ENCODE measurements around the gene OR13C9. TPM values are rescaled to one million over a fixed set of nuclear protein-coding genes. Genes with fewer than 3 reads are reported as not detected.

OR13C9 gene
- total RNA-seq, 4 donors from 2014 or later = not detected

DNA sequence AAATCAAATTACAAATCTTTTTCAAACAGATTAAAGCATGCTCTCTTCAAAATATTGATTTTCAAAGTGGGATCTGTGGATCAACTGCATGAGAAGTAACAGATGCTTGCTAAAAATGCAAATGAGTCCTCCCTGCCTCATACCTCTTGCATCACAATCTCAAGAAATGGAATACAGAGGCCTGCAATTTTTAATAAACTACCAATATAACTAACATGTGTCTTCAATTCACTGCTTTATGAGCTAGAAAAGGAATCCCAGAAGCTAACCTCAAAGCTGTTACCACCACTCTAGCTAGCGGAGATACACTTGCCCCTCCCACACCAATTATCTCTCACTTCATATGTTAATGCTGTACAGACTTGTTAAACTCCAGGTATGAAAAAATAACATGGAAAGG is 28.4 kb downstream of the OR13C9 start:
- Histone ChIP-seq H3K4me3 (no peak overlapping the region), H3K9me3 (peaks cover 4% of the 10 kb centered on the region), H3K36me3 (no peaks in the 10 kb centered on the region), H3K4me1 (no peaks in the 10 kb centered on the region), H3K27ac (no peak overlapping the region), H3K27me3 (no peaks in the 10 kb centered on the region)
- no peak for TF ChIP-seq EP300 (IDR thresholded peaks at IDR 0.05)
- no peak for TF ChIP-seq POLR2AphosphoS5 (IDR thresholded peaks at IDR 0.05)
- TF ChIP-seq POLR2A (IDR thresholded peaks at IDR 0.05) = no peak
- TF ChIP-seq, protein P1, sequence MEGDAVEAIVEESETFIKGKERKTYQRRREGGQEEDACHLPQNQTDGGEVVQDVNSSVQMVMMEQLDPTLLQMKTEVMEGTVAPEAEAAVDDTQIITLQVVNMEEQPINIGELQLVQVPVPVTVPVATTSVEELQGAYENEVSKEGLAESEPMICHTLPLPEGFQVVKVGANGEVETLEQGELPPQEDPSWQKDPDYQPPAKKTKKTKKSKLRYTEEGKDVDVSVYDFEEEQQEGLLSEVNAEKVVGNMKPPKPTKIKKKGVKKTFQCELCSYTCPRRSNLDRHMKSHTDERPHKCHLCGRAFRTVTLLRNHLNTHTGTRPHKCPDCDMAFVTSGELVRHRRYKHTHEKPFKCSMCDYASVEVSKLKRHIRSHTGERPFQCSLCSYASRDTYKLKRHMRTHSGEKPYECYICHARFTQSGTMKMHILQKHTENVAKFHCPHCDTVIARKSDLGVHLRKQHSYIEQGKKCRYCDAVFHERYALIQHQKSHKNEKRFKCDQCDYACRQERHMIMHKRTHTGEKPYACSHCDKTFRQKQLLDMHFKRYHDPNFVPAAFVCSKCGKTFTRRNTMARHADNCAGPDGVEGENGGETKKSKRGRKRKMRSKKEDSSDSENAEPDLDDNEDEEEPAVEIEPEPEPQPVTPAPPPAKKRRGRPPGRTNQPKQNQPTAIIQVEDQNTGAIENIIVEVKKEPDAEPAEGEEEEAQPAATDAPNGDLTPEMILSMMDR (IDR thresholded peaks at IDR 0.05) = no peak
- 0% methylated on average over 1 of the region's 1 CpG for WGBS
- no peak for DNase-seq (ENCODE audit: low spot score in 2 of 2)

DNA sequence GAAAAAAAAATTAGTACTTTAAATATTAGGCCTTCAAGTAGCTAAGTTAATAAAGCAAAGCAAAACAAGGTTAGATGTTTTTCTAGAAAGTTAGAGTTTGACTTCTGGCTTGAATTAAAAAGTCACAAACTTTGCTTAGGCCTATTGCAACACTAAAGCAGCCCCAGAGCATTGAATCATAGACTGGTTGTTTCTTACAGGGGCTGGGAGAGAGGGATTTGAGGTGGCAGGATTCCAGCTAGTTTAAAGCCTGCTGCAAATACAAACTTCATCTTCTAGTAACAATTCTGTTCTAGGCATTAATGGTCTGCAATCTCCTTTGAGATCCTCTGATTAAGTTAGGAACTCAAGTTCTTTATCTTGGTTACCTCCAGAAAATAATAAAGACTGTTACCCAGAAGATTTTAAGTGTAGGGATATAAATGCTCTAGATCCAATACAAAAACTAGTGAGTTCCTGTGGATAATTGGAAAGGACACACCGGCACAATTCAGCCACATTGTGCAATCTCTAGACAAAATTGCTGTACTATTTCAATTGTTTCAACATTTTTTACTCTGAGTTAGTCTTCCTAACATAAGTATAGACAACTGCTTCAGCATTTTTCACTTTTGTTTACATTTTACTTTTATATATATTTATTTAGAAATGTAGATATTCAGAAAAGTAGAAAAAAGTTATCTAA is 31.4 kb downstream of the OR13C9 start:
- no peak overlapping the region for H3K27ac ChIP-seq
- no peaks in the 10 kb centered on the region for H3K27me3 ChIP-seq
- DNase-seq (ENCODE audit: low spot score in 2 of 2) = no peak
- no peaks in the 10 kb centered on the region for H3K36me3 ChIP-seq
- H3K9me3 ChIP-seq = no peaks in the 10 kb centered on the region
- H3K4me1 ChIP-seq = no peaks in the 10 kb centered on the region
- TF ChIP-seq, protein P1 (IDR thresholded peaks at IDR 0.05) = no peak
- TF ChIP-seq POLR2A (IDR thresholded peaks at IDR 0.05) (no peak), POLR2AphosphoS5 (IDR thresholded peaks at IDR 0.05) (no peak), EP300 (IDR thresholded peaks at IDR 0.05) (no peak)
- WGBS = 0% methylated on average over 1 of the region's 1 CpG
- no peak overlapping the region for H3K4me3 ChIP-seq

DNA sequence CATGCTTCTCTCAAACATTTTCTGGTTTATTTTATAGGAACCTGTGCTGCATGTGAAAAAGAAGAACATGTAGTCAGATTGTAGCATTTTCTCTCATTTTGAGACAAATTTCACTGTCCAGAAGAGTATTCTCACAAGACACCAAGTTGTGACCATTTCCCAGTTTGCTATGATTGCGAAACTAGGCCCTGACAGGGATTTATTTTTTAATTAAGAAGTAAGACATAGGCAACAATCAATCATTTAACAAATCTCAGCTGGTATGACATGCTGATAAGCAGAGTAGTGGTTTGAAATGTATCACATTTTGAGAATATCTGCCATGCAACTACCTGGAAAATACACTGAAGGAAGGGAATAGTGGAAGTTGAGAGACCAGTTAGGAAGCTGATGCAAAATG is 37.4 kb downstream of the OR13C9 start:
- WGBS = 89% methylated on average over 1 of the region's 1 CpG
- Histone ChIP-seq H3K27ac (no peak overlapping the region), H3K36me3 (no peaks in the 10 kb centered on the region), H3K4me3 (no peak overlapping the region), H3K9me3 (no peaks in the 10 kb centered on the region), H3K4me1 (no peaks in the 10 kb centered on the region), H3K27me3 (no peaks in the 10 kb centered on the region)
- no peak for TF ChIP-seq EP300 (IDR thresholded peaks at IDR 0.05)
- TF ChIP-seq, protein P1 (IDR thresholded peaks at IDR 0.05) = no peak
- no peak for TF ChIP-seq POLR2AphosphoS5 (IDR thresholded peaks at IDR 0.05)
- no peak for TF ChIP-seq POLR2A (IDR thresholded peaks at IDR 0.05)
- DNase-seq (ENCODE audit: low spot score in 2 of 2) = no peak

DNA sequence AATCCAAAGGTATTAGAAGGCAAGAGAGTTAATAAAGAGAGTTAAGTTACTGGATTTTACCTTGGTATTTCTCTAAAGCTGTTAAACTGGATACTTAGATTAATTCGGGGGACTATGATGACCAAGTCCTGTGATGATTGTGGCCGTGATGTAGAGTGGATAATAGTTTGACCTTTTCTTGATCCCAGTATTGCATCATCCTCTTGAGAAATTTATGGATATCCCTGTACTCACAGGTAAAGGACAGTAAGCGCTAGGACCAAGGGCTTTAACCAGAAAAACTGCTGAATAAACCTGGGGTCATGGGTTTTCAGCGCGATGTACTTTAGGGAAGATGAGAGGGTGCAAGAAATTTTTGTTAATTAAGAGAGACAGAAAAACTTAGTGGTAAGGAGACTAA is 40.7 kb downstream of the OR13C9 start:
- 76% methylated on average over 5 of the region's 5 CpGs for WGBS
- Histone ChIP-seq H3K27ac (no peak overlapping the region), H3K4me1 (no peaks in the 10 kb centered on the region), H3K9me3 (peaks cover 9% of the 10 kb centered on the region), H3K36me3 (no peaks in the 10 kb centered on the region), H3K27me3 (no peaks in the 10 kb centered on the region), H3K4me3 (no peak overlapping the region)
- no peak for DNase-seq (ENCODE audit: low spot score in 2 of 2)
- TF ChIP-seq POLR2AphosphoS5 (IDR thresholded peaks at IDR 0.05) = no peak
- no peak for TF ChIP-seq POLR2A (IDR thresholded peaks at IDR 0.05)
- no peak for TF ChIP-seq EP300 (IDR thresholded peaks at IDR 0.05)
- TF ChIP-seq, protein P1 (IDR thresholded peaks at IDR 0.05) = no peak

DNA sequence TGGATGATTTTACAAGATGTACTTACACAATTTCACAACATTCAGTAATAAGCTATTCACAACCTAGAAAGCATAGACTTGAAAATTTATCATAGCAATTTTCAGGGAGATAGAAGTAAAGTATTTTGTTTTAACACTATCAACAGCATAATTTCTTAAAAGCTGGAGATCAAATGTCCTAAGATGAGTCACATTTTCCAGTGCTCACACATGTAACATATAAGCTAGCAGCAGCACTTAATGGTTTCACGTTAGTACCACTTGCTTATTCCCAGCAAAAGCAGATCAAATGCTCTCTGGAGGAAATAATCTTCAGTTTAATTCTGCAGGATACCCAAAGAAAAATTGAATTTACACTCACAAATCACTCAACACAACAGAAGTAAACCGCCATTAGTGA is 42.5 kb downstream of the OR13C9 start:
- no peak overlapping the region for H3K27ac ChIP-seq
- H3K36me3 ChIP-seq = no peaks in the 10 kb centered on the region
- WGBS = 58% methylated on average over 2 of the region's 2 CpGs
- peaks cover 9% of the 10 kb centered on the region for H3K9me3 ChIP-seq
- TF ChIP-seq, protein P1 (IDR thresholded peaks at IDR 0.05) = no peak
- TF ChIP-seq POLR2AphosphoS5 (IDR thresholded peaks at IDR 0.05) (no peak), POLR2A (IDR thresholded peaks at IDR 0.05) (no peak), EP300 (IDR thresholded peaks at IDR 0.05) (no peak)
- no peak for DNase-seq (ENCODE audit: low spot score in 2 of 2)
- H3K27me3 ChIP-seq = no peaks in the 10 kb centered on the region
- no peak overlapping the region for H3K4me3 ChIP-seq
- no peaks in the 10 kb centered on the region for H3K4me1 ChIP-seq
